CD4-positive, CD25-positive, alpha-beta regulatory T cell (primary cell): Measurements from ENCODE around the gene AGK. TPM values are rescaled to one million over a fixed set of nuclear protein-coding genes. Genes with fewer than 3 reads are reported as not detected.

Experiments used
- ATAC-seq, 2 donors: fragments of 150-1000 bp; cut with Tn5 transposase; one replicate each; pipeline ENCODE4 v1.10.0; 2021; ENCODE audit warnings: low read depth in 2 of 2, moderate number of reproducible peaks in 2 of 2, moderate library complexity in 1 of 2
- DNase-seq, 3 donors: peaks; one replicate each; pipeline versions ENCODE4 v3.0.0 to v3.0.0-alpha.2; 2012 to 2022; ENCODE audit warnings: mixed read lengths in 1 of 3
- H3K27ac ChIP-seq: one replicate; pipeline ENCODE4 v1.7.0; 2013; ENCODE audit warnings: mild to moderate bottlenecking, low read length; ENCODE audit not compliant: insufficient read depth, poor library complexity, severe bottlenecking
- H3K27me3 ChIP-seq: one replicate; pipeline ENCODE4 v1.7.0; 2013; ENCODE audit warnings: low read length; ENCODE audit not compliant: control insufficient read depth, insufficient read depth
- H3K36me3 ChIP-seq: one replicate; pipeline ENCODE4 v1.7.0; 2013; ENCODE audit warnings: mild to moderate bottlenecking, low read length, moderate library complexity; ENCODE audit not compliant: control insufficient read depth, insufficient read depth
- H3K4me1 ChIP-seq: 2 replicates; pipeline ENCODE4 v1.7.0; 2013; ENCODE audit warnings: mild to moderate bottlenecking, low read length; ENCODE audit not compliant: insufficient read depth, control insufficient read depth, poor library complexity, severe bottlenecking
- H3K4me3 ChIP-seq: one replicate; pipeline ENCODE4 v1.7.0; 2013; ENCODE audit warnings: low read depth, mild to moderate bottlenecking, low read length, moderate library complexity
- H3K9me3 ChIP-seq, 2 experiments: 1 replicate in 1 of 2; 2 replicates in 1 of 2; pipeline ENCODE4 v1.7.0; 2013; ENCODE audit warnings: low read length in 2 of 2, mild to moderate bottlenecking in 1 of 2, moderate library complexity in 1 of 2; ENCODE audit not compliant: control insufficient read depth in 2 of 2
- H3K27ac Mint-ChIP-seq, 3 donors: one replicate each; pipeline ENCODE4 v1.8.0; 2020 to 2022; ENCODE audit warnings: mild to moderate bottlenecking in 3 of 3, mixed read lengths in 3 of 3, moderate library complexity in 2 of 3
- H3K27me3 Mint-ChIP-seq: one replicate; pipeline ENCODE4 v1.8.0; 2022; ENCODE audit warnings: mild to moderate bottlenecking, mixed read lengths
- H3K36me3 Mint-ChIP-seq: one replicate; pipeline ENCODE4 v1.8.0; 2020; ENCODE audit warnings: mixed read lengths
- H3K4me1 Mint-ChIP-seq, 4 donors: one replicate each; pipeline ENCODE4 v1.8.0; 2020 to 2022; ENCODE audit warnings: mixed read lengths in 4 of 4, mild to moderate bottlenecking in 1 of 4
- H3K4me3 Mint-ChIP-seq, 4 donors: one replicate each; pipeline ENCODE4 v1.8.0; 2020 to 2022; ENCODE audit warnings: mild to moderate bottlenecking in 4 of 4, mixed read lengths in 4 of 4, moderate library complexity in 3 of 4
- H3K9me3 Mint-ChIP-seq, 7 donors: one replicate each; pipeline ENCODE4 v1.8.0; 2020 to 2022; ENCODE audit warnings: mixed read lengths in 7 of 7, mild to moderate bottlenecking in 3 of 7, moderate library complexity in 2 of 7
- polyA plus RNA-seq, 4 donors: library from polyadenylated mRNA; unstranded; fragments of 300-500 nt; fragmentation: Illumina TruSeq; gene quantifications; one replicate each; pipeline ENCODE4 v1.2.3, GENCODE V29; 2021
- total RNA-seq: library from RNA; stranded (reverse); gene quantifications from one replicate; pipeline ENCODE4 v1.2.3, GENCODE V29; 2022

AGK gene
- total and polyA plus RNA-seq, 5 donors from 2014 or later, result 28.6 to 38.1 (median 35.1) TPM

- H3K27ac Mint-ChIP-seq, result peak overlapping the region in 2 of 3 donors; percentile 60 to 61
- Histone ChIP-seq H3K9me3 (no peaks in the 10 kb centered on the region), H3K4me1 (peaks cover 24% of the 10 kb centered on the region), H3K36me3 (no peaks in the 10 kb centered on the region), H3K27me3 (no peaks in the 10 kb centered on the region), H3K27ac (no peak overlapping the region), H3K4me3 (no peak overlapping the region)
- peaks cover 13 to 80% (median 71%) of the 10 kb centered on the region in 4 donors for H3K4me1 Mint-ChIP-seq
- ATAC-seq (no peak), DNase-seq (no peak)
- H3K36me3 Mint-ChIP-seq, result peaks cover 16% of the 10 kb centered on the region
- H3K9me3 Mint-ChIP-seq, result no peaks in the 10 kb centered on the region
- H3K4me3 Mint-ChIP-seq, result peak overlapping the region in 1 of 4 donors; percentile 7
- peaks cover 4% of the 10 kb centered on the region for H3K27me3 Mint-ChIP-seq
These were observed 145.1 kb downstream of the AGK start for GRCh38 chr7:141696348-141696747.

GRCh38 chr7:141697211-141697871 is 146.1 kb downstream of the AGK start:
- H3K9me3 ChIP-seq, result no peaks in the 10 kb centered on the region
- Mint-ChIP-seq H3K27me3 (peaks cover 4% of the 10 kb centered on the region), H3K9me3 (no peaks in the 10 kb centered on the region), H3K4me3 (peak overlapping the region in 2 of 4 donors; percentile 34 to 73), H3K36me3 (peaks cover 16% of the 10 kb centered on the region), H3K27ac (peak overlapping the region in 2 of 3 donors; percentile 40 to 79), H3K4me1 (peaks cover 5 to 81% (median 64%) of the 10 kb centered on the region in 4 donors)
- no peak overlapping the region for H3K4me3 ChIP-seq
- DNase-seq (no peak), ATAC-seq (no peak)
- no peak overlapping the region for H3K27ac ChIP-seq
- H3K4me1 ChIP-seq, result peaks cover 27% of the 10 kb centered on the region
- no peaks in the 10 kb centered on the region for H3K27me3 ChIP-seq
- H3K36me3 ChIP-seq, result no peaks in the 10 kb centered on the region

GRCh38 chr7:141698247-141699015 is 147.2 kb downstream of the AGK start:
- Histone ChIP-seq H3K36me3 (no peaks in the 10 kb centered on the region), H3K4me1 (peaks cover 33% of the 10 kb centered on the region), H3K9me3 (no peaks in the 10 kb centered on the region), H3K27ac (no peak overlapping the region), H3K27me3 (no peaks in the 10 kb centered on the region), H3K4me3 (no peak overlapping the region)
- Mint-ChIP-seq H3K4me3 (peak overlapping the region in 2 of 4 donors; percentile 22 to 73), H3K27ac (peak overlapping the region in 2 of 3 donors; percentile 59 to 79), H3K4me1 (peaks cover 5 to 77% (median 61%) of the 10 kb centered on the region in 4 donors), H3K27me3 (peaks cover 4% of the 10 kb centered on the region), H3K9me3 (no peaks in the 10 kb centered on the region), H3K36me3 (peaks cover 16% of the 10 kb centered on the region)
- no peak for ATAC-seq
- DNase-seq, result no peak

- Mint-ChIP-seq H3K36me3 (peaks cover 10% of the 10 kb centered on the region), H3K27ac (peak overlapping the region in 2 of 3 donors; percentile 85 to 95), H3K4me1 (peaks cover 5 to 68% (median 53%) of the 10 kb centered on the region in 4 donors), H3K9me3 (no peaks in the 10 kb centered on the region), H3K4me3 (peak overlapping the region; percentile 86 to 97 (median 92)), H3K27me3 (peaks cover 9% of the 10 kb centered on the region)
- Histone ChIP-seq H3K4me3 (peak overlapping the region; percentile 81), H3K9me3 (no peaks in the 10 kb centered on the region), H3K4me1 (peaks cover 33% of the 10 kb centered on the region), H3K27me3 (no peaks in the 10 kb centered on the region), H3K27ac (no peak overlapping the region), H3K36me3 (no peaks in the 10 kb centered on the region)
- DNase-seq (no peak), ATAC-seq (no peak)
These were observed 148.7 kb downstream of the AGK start for GRCh38 chr7:141699860-141700259.

GRCh38 chr7:141700296-141700847 is 149.2 kb downstream of the AGK start:
- Mint-ChIP-seq H3K4me3 (peak overlapping the region; percentile 86 to 97 (median 92)), H3K27me3 (peaks cover 9% of the 10 kb centered on the region), H3K9me3 (no peaks in the 10 kb centered on the region), H3K4me1 (peaks cover 5 to 63% (median 51%) of the 10 kb centered on the region in 4 donors), H3K27ac (peak overlapping the region; percentile 85 to 95 (median 93)), H3K36me3 (peaks cover 7% of the 10 kb centered on the region)
- Histone ChIP-seq H3K4me3 (peak overlapping the region; percentile 81), H3K9me3 (no peaks in the 10 kb centered on the region), H3K4me1 (peaks cover 33% of the 10 kb centered on the region), H3K27ac (peak overlapping the region; percentile 49), H3K27me3 (no peaks in the 10 kb centered on the region), H3K36me3 (no peaks in the 10 kb centered on the region)
- no peak for DNase-seq
- no peak for ATAC-seq

GRCh38 chr7:141700848-141701371 is 149.7 kb downstream of the AGK start:
- Histone ChIP-seq H3K27ac (peak overlapping the region; percentile 49), H3K4me1 (peaks cover 33% of the 10 kb centered on the region), H3K36me3 (no peaks in the 10 kb centered on the region), H3K4me3 (peak overlapping the region; percentile 81), H3K9me3 (no peaks in the 10 kb centered on the region), H3K27me3 (no peaks in the 10 kb centered on the region)
- Mint-ChIP-seq H3K27ac (peak overlapping the region; percentile 93 to 95 (median 93)), H3K9me3 (no peaks in the 10 kb centered on the region), H3K27me3 (peaks cover 9% of the 10 kb centered on the region), H3K4me3 (peak overlapping the region; percentile 86 to 97 (median 92)), H3K36me3 (peaks cover 7% of the 10 kb centered on the region), H3K4me1 (peaks cover 5 to 57% (median 48%) of the 10 kb centered on the region in 4 donors)
- peak in 2 of 3 donors; percentile 11 to 30 for DNase-seq
- ATAC-seq, result no peak

GRCh38 chr7:141701489-141702046 is 150.4 kb downstream of the AGK start:
- ATAC-seq (peak; percentile 83 to 84), DNase-seq (peak; percentile 60 to 81 (median 79))
- Mint-ChIP-seq H3K4me3 (peak overlapping the region; percentile 86 to 92 (median 90)), H3K27me3 (peaks cover 9% of the 10 kb centered on the region), H3K9me3 (no peaks in the 10 kb centered on the region), H3K36me3 (peaks cover 4% of the 10 kb centered on the region), H3K4me1 (peaks cover 5 to 51% (median 43%) of the 10 kb centered on the region in 4 donors), H3K27ac (peak overlapping the region; percentile 56 to 95 (median 93))
- Histone ChIP-seq H3K4me1 (peaks cover 33% of the 10 kb centered on the region), H3K4me3 (peak overlapping the region; percentile 48), H3K27ac (peak overlapping the region; percentile 73), H3K27me3 (no peaks in the 10 kb centered on the region), H3K36me3 (no peaks in the 10 kb centered on the region), H3K9me3 (no peaks in the 10 kb centered on the region)
